AG09319 (cell line): ENCODE measurements around the gene KLHL29.

ENCODE experiments used
- DNase-seq: peaks from one replicate; pipeline ENCODE4 v3.0.0-alpha.2; 2010; ENCODE audit warnings: low read depth; ENCODE audit errors: extremely low read depth
- TF ChIP-seq, protein P1 (sequence below): IDR thresholded peaks from 2 replicates; pipeline ENCODE4 v1.5.1; 2011; ENCODE audit warnings: low read depth, mild to moderate bottlenecking, inconsistent platforms, low read length, moderate library complexity

The KLHL29 gene

DNA sequence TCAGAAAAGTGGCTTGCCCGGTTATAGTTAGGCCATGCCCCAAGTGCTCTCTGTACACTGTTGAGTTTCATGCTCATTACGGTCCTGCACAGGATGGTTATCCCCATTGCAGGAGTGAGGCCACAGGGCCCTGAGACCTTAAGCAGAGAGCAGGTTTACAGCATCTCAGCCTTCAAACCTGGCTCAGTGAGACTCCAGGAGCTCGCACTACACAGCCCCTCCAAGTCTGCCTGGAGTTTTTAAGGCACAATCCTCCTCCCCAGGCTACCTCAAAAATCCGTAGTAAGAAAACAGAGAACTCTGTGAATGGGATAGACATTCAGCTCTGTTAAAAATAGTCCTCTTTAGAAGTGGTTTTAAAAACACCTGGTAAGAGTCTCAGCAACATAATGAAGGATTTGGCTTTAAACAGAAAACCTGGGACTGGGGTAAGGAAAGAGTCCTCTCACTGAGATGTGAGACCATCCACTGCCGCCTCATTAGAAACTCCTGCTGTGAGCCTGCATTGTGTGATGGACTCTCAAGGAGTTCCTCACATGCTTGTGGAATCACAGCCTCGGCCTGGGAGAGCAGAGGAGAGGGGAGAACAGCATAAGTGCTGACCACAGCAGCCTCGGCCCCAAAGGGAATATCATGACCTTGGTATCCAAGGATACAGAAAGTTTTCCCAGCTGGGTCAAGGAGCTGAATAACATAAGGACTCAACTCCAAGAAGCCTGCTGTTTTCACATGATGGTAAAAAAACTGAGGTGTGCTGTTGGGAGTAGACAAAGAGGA lies 327.2 kb downstream of the KLHL29 start:
- no peak for DNase-seq

DNA sequence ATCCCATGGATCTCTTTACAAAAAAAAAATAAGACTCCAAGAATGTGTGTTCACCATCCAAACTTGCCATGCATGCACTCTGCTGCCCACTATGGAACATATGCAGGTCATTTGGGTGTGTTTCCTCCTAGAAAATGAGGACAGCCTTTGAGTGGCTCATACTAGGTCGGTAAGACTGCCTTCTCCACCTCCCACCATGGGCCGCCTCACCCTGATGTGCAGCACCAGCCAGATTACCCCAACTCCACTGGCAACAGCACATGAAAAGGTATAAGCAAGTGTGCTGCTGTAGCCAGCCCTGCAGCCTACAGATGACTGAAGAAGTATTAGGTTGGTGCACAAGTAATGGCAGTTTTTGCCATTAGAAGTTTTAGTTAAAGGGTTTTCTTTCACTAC lies 327.8 kb downstream of the KLHL29 start:
- DNase-seq: no peak
- TF ChIP-seq, protein P1, sequence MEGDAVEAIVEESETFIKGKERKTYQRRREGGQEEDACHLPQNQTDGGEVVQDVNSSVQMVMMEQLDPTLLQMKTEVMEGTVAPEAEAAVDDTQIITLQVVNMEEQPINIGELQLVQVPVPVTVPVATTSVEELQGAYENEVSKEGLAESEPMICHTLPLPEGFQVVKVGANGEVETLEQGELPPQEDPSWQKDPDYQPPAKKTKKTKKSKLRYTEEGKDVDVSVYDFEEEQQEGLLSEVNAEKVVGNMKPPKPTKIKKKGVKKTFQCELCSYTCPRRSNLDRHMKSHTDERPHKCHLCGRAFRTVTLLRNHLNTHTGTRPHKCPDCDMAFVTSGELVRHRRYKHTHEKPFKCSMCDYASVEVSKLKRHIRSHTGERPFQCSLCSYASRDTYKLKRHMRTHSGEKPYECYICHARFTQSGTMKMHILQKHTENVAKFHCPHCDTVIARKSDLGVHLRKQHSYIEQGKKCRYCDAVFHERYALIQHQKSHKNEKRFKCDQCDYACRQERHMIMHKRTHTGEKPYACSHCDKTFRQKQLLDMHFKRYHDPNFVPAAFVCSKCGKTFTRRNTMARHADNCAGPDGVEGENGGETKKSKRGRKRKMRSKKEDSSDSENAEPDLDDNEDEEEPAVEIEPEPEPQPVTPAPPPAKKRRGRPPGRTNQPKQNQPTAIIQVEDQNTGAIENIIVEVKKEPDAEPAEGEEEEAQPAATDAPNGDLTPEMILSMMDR: no peak

More for the DNA sequence above, 327.2 kb downstream of the KLHL29 start:
- TF ChIP-seq, protein P1: no peak

DNA sequence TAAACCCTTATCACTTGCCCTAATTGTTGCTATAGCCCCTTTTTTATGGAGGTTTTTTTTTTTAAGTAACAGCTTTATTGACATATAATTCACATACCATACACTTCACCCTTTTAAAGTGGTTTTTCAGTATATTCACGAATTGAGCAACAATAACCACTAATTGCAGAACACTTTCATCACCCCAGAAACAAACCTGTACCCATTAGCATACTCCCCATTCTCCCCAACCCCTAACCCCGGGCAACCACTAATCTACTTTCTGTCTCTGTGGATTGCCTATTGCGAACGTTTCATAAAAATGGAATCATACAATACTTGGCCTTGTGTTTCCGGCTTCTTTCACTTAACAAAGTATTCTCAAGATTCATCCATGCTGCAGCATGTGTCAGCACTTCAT lies 328.4 kb downstream of the KLHL29 start:
- TF ChIP-seq, protein P1: no peak
- no peak for DNase-seq

DNA sequence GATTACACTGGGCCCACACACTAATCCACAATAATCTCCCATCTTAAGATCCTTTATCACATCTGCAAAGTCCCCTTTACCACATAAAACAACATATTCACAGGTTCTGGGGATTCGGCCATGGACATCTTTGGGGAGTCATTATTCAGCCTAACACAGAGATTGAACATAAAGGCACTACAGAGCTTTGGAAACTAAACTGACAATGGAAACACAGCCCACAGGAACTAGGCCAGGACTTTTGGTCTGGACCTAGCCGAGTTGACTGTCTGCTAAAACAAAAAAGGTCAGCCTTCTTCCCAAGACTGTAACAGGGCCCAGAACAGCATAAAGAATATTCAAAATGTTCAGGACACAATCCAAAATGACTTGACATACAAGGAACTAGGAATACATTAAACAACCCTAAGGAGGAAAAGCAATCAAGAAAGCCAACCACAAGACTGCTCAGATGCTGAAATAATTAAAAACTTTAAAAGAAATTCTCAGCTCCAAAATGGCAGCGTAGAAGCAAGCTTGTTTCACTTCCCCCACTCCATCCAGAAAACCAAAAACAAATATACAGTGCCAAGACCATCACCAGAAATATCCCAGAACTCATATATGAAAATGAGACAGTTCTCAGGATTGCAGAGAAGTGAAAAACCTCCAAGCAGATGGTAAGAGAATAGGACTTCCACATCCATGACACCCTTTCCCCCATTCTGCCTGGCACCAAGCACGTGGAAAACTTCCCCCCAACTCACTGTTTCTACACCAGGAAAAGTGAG lies 334.1 kb downstream of the KLHL29 start:
- DNase-seq: no peak
- TF ChIP-seq, protein P1: no peak

DNA sequence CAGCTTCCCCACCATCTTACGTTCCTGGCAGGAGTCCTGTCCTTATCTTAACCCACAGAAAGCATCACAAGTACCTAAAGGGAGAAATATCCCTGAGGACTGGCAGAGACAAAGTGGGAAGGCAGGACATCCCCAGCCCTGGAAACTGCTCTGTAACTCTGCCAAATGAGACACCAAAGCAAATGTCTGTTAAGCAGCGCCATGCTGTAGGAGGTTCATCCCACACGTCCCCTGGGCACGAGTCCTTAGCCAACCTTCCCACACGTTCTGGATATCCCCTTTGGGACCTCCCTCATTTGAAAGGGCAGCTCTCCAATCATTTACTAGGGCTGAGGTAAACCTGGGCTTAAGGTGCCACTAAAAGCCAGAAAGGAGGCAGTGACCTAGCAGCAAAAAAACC lies 334.7 kb downstream of the KLHL29 start:
- TF ChIP-seq, protein P1: no peak
- no peak for DNase-seq

DNA sequence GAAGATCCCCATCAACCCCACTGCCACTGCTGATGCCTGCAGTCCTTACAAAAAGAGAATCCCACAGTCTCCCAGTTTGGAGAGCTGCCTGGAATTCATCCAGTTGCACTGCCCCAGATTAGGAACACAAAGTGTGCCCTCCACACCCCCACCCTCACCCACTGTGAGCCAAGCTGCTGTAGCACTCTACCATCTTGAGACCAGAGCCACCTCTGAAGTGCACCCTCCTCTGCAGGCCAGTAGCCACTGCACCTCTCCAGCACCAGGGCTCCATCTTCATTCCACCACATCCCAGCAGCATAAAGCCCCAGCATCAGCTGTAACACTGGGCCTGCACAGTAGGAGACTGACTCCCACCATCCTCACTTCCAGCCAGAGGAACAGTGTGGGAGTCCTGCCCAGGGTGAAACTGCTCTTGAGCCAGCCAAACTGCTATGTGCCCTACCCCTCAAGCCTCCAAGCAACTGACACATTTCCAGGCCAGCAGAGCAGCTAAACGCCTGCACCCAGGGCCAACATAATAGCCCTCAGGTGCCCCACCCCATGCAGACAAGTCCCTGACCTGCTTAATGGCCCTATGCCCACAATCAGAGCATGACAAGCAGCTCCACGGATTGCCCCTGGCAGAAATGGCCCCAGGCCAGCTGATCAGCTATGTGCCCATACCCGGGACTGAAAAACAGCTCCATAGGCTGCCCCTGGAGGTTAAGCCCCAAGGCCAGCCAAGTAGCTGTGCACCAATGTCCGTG lies 335.9 kb downstream of the KLHL29 start:
- no peak for DNase-seq
- TF ChIP-seq, protein P1: no peak
